ENCODE data around the gene CHRNA4.

The CHRNA4 gene

DNA sequence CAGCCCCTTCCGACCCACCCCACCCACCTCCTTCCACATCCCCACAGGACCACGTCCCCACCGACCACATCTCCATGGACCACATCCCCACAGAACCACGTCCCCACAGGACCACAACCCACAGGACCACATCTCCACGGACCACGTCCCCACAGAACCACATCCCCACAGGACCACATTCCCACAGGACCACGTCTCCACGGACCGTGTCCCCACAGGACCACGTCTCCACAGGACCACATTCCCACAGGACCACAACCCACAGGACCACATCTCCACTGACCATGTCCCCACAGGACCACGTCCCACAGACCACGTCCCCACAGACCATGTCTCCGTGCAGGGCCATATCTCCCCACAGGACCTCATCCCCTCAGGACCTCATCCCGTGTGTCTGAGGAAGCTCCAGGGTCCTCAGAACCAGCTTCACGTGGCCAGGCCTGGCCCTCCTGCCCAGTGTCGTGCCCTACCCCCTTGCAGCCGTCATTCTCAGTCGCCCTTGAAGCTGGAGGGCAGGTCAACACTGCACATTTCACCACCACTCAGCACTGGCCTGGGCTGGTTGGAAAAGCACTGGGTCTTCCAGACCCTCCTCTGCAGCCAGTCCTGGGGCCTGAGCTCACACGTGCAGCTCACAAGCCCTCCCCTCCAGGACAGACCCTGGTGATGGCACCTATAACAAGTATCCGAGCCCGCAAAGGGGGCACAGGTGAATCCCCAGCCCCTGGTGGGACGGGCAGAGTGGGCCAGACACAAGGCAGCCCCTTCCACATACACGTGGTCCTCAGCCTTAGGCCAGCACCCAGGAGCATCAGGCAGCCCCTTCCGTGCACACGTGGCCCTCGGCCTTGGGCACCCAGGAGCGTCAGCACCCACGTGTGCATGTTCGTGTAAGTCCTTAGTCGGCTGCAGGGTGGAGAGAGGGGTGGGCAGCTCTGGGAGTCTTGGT, 3.9 kb downstream of the CHRNA4 start:
- TF ChIP-seq POLR2AphosphoS5 (IDR thresholded peaks at IDR 0.05; ENCODE audit: low read depth, low read length), result no peak
- TF ChIP-seq, protein P1, sequence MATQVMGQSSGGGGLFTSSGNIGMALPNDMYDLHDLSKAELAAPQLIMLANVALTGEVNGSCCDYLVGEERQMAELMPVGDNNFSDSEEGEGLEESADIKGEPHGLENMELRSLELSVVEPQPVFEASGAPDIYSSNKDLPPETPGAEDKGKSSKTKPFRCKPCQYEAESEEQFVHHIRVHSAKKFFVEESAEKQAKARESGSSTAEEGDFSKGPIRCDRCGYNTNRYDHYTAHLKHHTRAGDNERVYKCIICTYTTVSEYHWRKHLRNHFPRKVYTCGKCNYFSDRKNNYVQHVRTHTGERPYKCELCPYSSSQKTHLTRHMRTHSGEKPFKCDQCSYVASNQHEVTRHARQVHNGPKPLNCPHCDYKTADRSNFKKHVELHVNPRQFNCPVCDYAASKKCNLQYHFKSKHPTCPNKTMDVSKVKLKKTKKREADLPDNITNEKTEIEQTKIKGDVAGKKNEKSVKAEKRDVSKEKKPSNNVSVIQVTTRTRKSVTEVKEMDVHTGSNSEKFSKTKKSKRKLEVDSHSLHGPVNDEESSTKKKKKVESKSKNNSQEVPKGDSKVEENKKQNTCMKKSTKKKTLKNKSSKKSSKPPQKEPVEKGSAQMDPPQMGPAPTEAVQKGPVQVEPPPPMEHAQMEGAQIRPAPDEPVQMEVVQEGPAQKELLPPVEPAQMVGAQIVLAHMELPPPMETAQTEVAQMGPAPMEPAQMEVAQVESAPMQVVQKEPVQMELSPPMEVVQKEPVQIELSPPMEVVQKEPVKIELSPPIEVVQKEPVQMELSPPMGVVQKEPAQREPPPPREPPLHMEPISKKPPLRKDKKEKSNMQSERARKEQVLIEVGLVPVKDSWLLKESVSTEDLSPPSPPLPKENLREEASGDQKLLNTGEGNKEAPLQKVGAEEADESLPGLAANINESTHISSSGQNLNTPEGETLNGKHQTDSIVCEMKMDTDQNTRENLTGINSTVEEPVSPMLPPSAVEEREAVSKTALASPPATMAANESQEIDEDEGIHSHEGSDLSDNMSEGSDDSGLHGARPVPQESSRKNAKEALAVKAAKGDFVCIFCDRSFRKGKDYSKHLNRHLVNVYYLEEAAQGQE (IDR thresholded peaks at IDR 0.05; ENCODE audit: insufficient read depth in 1 of 2, low read depth in 2 of 2, low read length in 2 of 2), result no peak
- TF ChIP-seq TAF1 (IDR thresholded peaks at IDR 0.05; ENCODE audit: borderline replicate concordance, insufficient read depth, low read length), result no peak
- TF ChIP-seq SIN3A (IDR thresholded peaks at IDR 0.05; ENCODE audit: borderline replicate concordance, insufficient read depth, low read length), result no peak
- no peak for TF ChIP-seq FOXP2 (optimal IDR thresholded peaks at IDR 0.05; ENCODE audit: borderline replicate concordance, extremely low read depth, extremely low read length, insufficient read depth)

DNA sequence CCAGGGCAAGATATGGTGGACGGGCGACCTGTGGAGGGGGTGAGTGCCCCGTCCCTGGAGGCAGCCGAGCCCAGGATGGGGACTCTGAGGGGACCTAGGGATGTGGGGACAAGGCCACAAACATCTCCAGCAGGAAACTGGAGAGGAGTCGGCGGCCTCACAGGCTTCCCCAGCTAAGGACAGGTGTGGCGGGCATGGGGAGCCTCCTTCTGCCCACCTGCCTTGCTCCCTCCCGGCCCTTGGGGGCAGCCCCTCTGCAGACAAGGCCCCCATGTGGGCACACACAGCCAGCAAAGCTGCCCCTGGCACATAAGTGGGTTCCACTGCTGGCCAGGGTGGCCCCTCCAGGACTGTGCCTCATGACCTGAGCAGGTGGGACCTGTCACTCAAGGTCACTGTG, 4.6 kb downstream of the CHRNA4 start:
- TF ChIP-seq TAF1 (IDR thresholded peaks at IDR 0.05; ENCODE audit: borderline replicate concordance, insufficient read depth, low read length) (no peak), POLR2AphosphoS5 (IDR thresholded peaks at IDR 0.05; ENCODE audit: low read depth, low read length) (no peak), SIN3A (IDR thresholded peaks at IDR 0.05; ENCODE audit: borderline replicate concordance, insufficient read depth, low read length) (no peak), FOXP2 (optimal IDR thresholded peaks at IDR 0.05; ENCODE audit: borderline replicate concordance, extremely low read depth, extremely low read length, insufficient read depth) (no peak)
- TF ChIP-seq, protein P1 (IDR thresholded peaks at IDR 0.05; ENCODE audit: insufficient read depth in 1 of 2, low read depth in 2 of 2, low read length in 2 of 2), result no peak

DNA sequence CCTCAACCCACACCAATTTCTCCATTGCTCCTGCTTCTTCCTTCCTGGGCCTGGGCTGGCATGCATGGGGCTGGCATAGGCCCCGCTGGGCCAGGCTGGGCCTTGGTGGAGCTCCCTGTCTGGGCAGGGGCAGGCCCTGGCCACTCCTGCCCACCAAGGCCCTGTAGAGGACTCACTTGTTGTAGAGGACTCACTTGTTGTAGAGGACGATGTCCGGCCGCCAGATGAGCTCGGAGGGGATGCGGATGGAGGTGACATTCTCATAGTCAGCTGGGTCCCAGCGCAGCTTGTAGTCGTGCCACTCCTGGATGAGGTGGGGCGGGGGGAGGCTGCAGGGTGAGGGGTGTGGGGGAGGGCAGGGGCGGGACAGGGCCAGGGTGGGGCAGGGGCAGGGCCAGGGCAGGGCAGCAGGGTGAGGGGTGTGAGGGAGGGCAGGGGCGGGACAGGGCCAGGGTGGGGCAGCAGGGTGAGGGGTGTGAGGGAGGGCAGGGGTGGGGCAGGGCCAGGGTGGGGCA, 5.3 kb downstream of the CHRNA4 start:
- no peak for TF ChIP-seq TAF1 (IDR thresholded peaks at IDR 0.05; ENCODE audit: borderline replicate concordance, insufficient read depth, low read length)
- no peak for TF ChIP-seq FOXP2 (optimal IDR thresholded peaks at IDR 0.05; ENCODE audit: borderline replicate concordance, extremely low read depth, extremely low read length, insufficient read depth)
- TF ChIP-seq, protein P1 (IDR thresholded peaks at IDR 0.05; ENCODE audit: insufficient read depth in 1 of 2, low read depth in 2 of 2, low read length in 2 of 2), result no peak
- no peak for TF ChIP-seq POLR2AphosphoS5 (IDR thresholded peaks at IDR 0.05; ENCODE audit: low read depth, low read length)
- TF ChIP-seq SIN3A (IDR thresholded peaks at IDR 0.05; ENCODE audit: borderline replicate concordance, insufficient read depth, low read length), result no peak

DNA sequence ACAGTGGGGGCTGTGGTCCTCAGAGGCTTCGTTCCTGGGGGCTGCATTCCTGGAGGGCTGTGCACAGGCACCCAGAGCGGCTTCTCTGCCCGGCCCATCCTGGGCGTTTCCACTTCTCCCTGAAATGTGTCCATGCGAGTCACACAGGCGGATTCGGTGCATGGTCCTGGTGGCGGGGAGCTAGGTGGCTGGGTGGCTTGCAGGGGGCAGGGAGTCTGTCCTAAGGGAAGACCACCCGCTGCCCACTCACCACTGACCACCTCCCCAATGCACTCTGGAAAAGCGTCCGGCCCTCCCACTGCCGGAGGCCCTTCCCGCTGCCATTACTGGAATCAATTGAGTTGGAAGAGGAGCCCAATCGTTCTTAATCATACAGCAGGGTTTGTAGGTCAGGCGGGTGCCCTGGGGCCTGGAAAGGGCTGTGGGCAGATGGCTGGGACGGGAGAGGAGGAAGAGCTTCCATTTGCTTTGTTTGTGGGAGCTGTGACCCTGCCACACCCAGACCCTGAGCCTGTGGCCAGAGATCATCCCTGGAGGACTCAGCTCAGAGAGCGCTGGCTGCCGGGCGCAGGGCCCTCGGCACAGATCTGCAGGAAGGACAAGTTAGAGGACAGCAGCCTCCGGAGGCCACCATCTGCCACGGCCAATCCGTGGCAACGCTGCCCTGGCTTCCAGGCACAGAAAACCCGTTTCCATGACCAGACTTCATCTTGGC, 6.4 kb downstream of the CHRNA4 start:
- no peak for TF ChIP-seq POLR2AphosphoS5 (IDR thresholded peaks at IDR 0.05; ENCODE audit: low read depth, low read length)
- TF ChIP-seq, protein P1 (IDR thresholded peaks at IDR 0.05; ENCODE audit: insufficient read depth in 1 of 2, low read depth in 2 of 2, low read length in 2 of 2), result no peak
- TF ChIP-seq FOXP2 (optimal IDR thresholded peaks at IDR 0.05; ENCODE audit: borderline replicate concordance, extremely low read depth, extremely low read length, insufficient read depth), result no peak
- TF ChIP-seq SIN3A (IDR thresholded peaks at IDR 0.05; ENCODE audit: borderline replicate concordance, insufficient read depth, low read length), result no peak
- no peak for TF ChIP-seq TAF1 (IDR thresholded peaks at IDR 0.05; ENCODE audit: borderline replicate concordance, insufficient read depth, low read length)

Measured in PFSK-1 (cell line).